Measurements from ENCODE around the gene TBC1D13.

TBC1D13 gene

DNA sequence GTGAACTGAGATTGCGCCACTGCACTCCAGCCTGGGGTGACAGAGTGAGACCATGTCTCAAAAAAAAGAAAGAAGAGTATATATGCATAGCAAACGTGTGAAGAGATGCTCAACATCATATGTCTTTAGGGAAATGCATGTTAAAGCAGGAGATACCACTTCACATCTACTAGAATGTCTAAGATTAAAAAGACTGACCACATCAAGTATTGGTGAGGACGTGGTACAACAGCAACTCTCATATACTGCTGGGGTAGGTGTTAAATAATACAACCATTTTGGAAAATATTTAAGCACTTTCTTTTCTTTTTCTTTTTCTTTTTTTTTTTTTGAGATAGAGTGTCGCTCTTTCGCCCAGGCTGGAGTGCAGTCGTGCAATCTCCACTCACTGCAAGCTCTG lies 1.6 kb upstream of the TBC1D13 start:
- Histone ChIP-seq H3K27me3 (ENCODE audit: control insufficient read depth, low read length) (no peaks in the 10 kb centered on the region), H3K9me3 (ENCODE audit: control insufficient read depth, insufficient read depth, low read length) (no peaks in the 10 kb centered on the region), H3F3A (ENCODE audit: control insufficient read depth, insufficient read depth) (peaks cover 28% of the 10 kb centered on the region), H3K4me3 (ENCODE audit: low read length) (no peak overlapping the region), H3K9me2 (replicated peaks; ENCODE audit: control insufficient read depth, low read length) (no peaks in the 10 kb centered on the region), H3K27ac (ENCODE audit: low read depth, low read length) (no peak overlapping the region), H4K20me1 (ENCODE audit: control insufficient read depth, insufficient read depth, low read depth, low read length) (no peaks in the 10 kb centered on the region), H3K36me3 (ENCODE audit: control insufficient read depth, low read length) (peaks cover 14% of the 10 kb centered on the region), H3K79me2 (ENCODE audit: control insufficient read depth, low read length) (peaks cover 22% of the 10 kb centered on the region), H3K4me1 (ENCODE audit: control insufficient read depth, low read length) (peaks cover 51% of the 10 kb centered on the region), H3K4me2 (ENCODE audit: low read length) (no peak overlapping the region)
- TF ChIP-seq EZH2phosphoT487 (IDR thresholded peaks at IDR 0.05; ENCODE audit: borderline replicate concordance, low read length) = no peak
- TF ChIP-seq, protein P1, sequence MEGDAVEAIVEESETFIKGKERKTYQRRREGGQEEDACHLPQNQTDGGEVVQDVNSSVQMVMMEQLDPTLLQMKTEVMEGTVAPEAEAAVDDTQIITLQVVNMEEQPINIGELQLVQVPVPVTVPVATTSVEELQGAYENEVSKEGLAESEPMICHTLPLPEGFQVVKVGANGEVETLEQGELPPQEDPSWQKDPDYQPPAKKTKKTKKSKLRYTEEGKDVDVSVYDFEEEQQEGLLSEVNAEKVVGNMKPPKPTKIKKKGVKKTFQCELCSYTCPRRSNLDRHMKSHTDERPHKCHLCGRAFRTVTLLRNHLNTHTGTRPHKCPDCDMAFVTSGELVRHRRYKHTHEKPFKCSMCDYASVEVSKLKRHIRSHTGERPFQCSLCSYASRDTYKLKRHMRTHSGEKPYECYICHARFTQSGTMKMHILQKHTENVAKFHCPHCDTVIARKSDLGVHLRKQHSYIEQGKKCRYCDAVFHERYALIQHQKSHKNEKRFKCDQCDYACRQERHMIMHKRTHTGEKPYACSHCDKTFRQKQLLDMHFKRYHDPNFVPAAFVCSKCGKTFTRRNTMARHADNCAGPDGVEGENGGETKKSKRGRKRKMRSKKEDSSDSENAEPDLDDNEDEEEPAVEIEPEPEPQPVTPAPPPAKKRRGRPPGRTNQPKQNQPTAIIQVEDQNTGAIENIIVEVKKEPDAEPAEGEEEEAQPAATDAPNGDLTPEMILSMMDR (IDR thresholded peaks at IDR 0.05; ENCODE audit: low read depth, low read length, poor library complexity, severe bottlenecking) = no peak

DNA sequence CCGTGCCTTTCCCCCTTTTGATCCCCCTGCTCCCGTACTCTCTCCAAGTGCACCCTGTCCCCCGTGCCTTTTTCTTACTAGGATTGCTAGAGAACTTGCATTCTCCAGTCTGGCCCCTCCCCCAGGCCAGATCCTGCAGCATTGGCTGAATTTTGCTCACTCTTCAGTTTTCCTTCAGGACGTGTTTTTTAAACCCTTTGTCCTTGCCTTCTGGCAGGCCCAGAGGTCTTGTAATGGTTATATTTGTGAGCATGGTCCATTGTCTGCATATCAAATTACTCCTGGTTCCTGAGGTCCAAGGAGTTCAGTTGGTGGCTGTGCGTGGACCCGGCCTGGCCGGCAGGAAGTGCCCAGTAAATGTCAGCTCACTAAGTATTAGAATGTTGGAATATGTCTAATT lies 606 bp downstream of the TBC1D13 start:
- no peaks in the 10 kb centered on the region for H3K9me2 ChIP-seq (replicated peaks; ENCODE audit: control insufficient read depth, low read length)
- H3K36me3 ChIP-seq (ENCODE audit: control insufficient read depth, low read length) = peaks cover 33% of the 10 kb centered on the region
- TF ChIP-seq, protein P1 (IDR thresholded peaks at IDR 0.05; ENCODE audit: low read depth, low read length, poor library complexity, severe bottlenecking) = no peak
- no peak for TF ChIP-seq EZH2phosphoT487 (IDR thresholded peaks at IDR 0.05; ENCODE audit: borderline replicate concordance, low read length)
- H3F3A ChIP-seq (ENCODE audit: control insufficient read depth, insufficient read depth) = peaks cover 10% of the 10 kb centered on the region
- no peaks in the 10 kb centered on the region for H3K9me3 ChIP-seq (ENCODE audit: control insufficient read depth, insufficient read depth, low read length)
- peak overlapping the region; percentile 85 for H3K4me3 ChIP-seq (ENCODE audit: low read length)
- H3K4me1 ChIP-seq (ENCODE audit: control insufficient read depth, low read length) = peaks cover 33% of the 10 kb centered on the region
- peaks cover 22% of the 10 kb centered on the region for H3K79me2 ChIP-seq (ENCODE audit: control insufficient read depth, low read length)
- peak overlapping the region; percentile 86 for H3K4me2 ChIP-seq (ENCODE audit: low read length)
- no peaks in the 10 kb centered on the region for H4K20me1 ChIP-seq (ENCODE audit: control insufficient read depth, insufficient read depth, low read depth, low read length)
- peak overlapping the region; percentile 29; the same call in 1 of the 2 replicates for H3K27ac ChIP-seq (ENCODE audit: low read depth, low read length)
- no peaks in the 10 kb centered on the region for H3K27me3 ChIP-seq (ENCODE audit: control insufficient read depth, low read length)

DNA sequence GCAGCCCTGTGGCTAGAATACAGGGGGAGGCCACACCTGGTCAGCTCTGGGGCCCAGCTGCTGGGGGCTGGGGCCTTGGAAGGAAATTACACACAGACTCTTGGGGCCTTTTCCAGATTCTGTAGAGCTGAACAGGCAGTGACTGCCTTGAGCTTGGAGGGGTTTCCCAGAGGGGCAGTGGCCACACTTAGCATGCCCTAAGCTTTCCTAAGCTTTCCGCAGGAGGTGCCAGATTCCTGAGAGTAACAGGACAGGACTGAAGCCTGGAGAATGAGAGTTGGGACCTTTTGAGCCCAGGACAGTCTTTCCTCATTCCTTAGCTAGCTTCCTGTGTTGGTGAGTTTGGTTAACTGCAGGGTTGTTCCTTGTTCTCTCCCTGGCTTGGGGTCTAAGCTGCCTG lies 1.4 kb downstream of the TBC1D13 start:
- H3K4me2 ChIP-seq (ENCODE audit: low read length) = peak overlapping the region; percentile 86
- H3F3A ChIP-seq (ENCODE audit: control insufficient read depth, insufficient read depth) = peaks cover 7% of the 10 kb centered on the region
- peak overlapping the region; percentile 85 for H3K4me3 ChIP-seq (ENCODE audit: low read length)
- H4K20me1 ChIP-seq (ENCODE audit: control insufficient read depth, insufficient read depth, low read depth, low read length) = no peaks in the 10 kb centered on the region
- TF ChIP-seq, protein P1 (IDR thresholded peaks at IDR 0.05; ENCODE audit: low read depth, low read length, poor library complexity, severe bottlenecking) = no peak
- H3K9me3 ChIP-seq (ENCODE audit: control insufficient read depth, insufficient read depth, low read length) = no peaks in the 10 kb centered on the region
- peaks cover 25% of the 10 kb centered on the region for H3K4me1 ChIP-seq (ENCODE audit: control insufficient read depth, low read length)
- H3K9me2 ChIP-seq (replicated peaks; ENCODE audit: control insufficient read depth, low read length) = no peaks in the 10 kb centered on the region
- no peak overlapping the region for H3K27ac ChIP-seq (ENCODE audit: low read depth, low read length)
- no peaks in the 10 kb centered on the region for H3K27me3 ChIP-seq (ENCODE audit: control insufficient read depth, low read length)
- peaks cover 22% of the 10 kb centered on the region for H3K79me2 ChIP-seq (ENCODE audit: control insufficient read depth, low read length)
- peaks cover 41% of the 10 kb centered on the region for H3K36me3 ChIP-seq (ENCODE audit: control insufficient read depth, low read length)

DNA sequence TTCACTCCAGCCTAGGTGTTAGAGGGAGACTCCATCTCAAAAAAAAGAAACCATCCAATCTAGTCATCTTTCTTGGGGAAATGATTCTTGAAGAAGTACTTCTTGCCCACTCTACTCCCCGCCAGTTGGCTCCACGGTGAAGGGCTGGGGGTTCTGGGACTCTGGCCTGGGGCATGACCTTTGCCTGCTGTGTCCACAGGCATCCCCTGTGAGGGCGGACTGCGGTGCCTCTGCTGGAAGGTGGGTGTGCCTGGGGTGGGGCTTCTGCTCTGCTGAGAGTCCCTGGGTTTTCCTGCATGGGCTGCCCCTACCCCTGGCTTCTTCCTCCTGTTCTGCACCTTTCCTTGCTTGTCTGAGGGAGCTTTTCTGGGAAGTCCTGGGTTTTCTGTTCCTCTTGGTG lies 3.5 kb downstream of the TBC1D13 start:
- no peaks in the 10 kb centered on the region for H3K9me3 ChIP-seq (ENCODE audit: control insufficient read depth, insufficient read depth, low read length)
- no peak overlapping the region for H3K27ac ChIP-seq (ENCODE audit: low read depth, low read length)
- H4K20me1 ChIP-seq (ENCODE audit: control insufficient read depth, insufficient read depth, low read depth, low read length) = no peaks in the 10 kb centered on the region
- no peak overlapping the region for H3K4me2 ChIP-seq (ENCODE audit: low read length)
- peaks cover 18% of the 10 kb centered on the region for H3K4me1 ChIP-seq (ENCODE audit: control insufficient read depth, low read length)
- peaks cover 22% of the 10 kb centered on the region for H3K79me2 ChIP-seq (ENCODE audit: control insufficient read depth, low read length)
- TF ChIP-seq, protein P1 (IDR thresholded peaks at IDR 0.05; ENCODE audit: low read depth, low read length, poor library complexity, severe bottlenecking) = no peak
- TF ChIP-seq EZH2phosphoT487 (IDR thresholded peaks at IDR 0.05; ENCODE audit: borderline replicate concordance, low read length) = no peak
- no peaks in the 10 kb centered on the region for H3K9me2 ChIP-seq (replicated peaks; ENCODE audit: control insufficient read depth, low read length)
- H3F3A ChIP-seq (ENCODE audit: control insufficient read depth, insufficient read depth) = peaks cover 4% of the 10 kb centered on the region; the same call in 1 of the 2 replicates
- H3K36me3 ChIP-seq (ENCODE audit: control insufficient read depth, low read length) = peaks cover 56% of the 10 kb centered on the region
- H3K4me3 ChIP-seq (ENCODE audit: low read length) = no peak overlapping the region
- no peaks in the 10 kb centered on the region for H3K27me3 ChIP-seq (ENCODE audit: control insufficient read depth, low read length)
